ENCODE measurements around the gene VDR.

Gene VDR

DNA sequence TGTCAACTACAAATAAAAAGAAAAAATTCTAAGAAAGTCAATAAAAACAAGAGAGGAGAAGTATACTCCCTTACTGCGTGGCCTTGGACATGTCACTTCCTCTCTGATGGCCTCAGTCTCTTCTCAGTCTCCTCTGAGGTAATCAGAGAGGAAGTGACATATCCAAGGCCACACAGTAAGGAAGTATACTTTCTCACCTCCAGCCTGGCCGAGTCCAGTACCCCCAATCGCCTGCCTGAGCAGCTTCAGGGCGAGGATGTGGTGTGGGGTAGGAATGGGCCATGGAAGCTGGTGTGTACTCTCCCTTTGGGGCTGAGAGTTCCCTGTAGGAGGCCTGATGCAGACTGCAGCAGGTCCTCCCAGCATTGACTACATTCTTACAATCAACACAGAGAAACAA lies 15.8 kb downstream of the VDR start:
- no peak for DNase-seq

DNA sequence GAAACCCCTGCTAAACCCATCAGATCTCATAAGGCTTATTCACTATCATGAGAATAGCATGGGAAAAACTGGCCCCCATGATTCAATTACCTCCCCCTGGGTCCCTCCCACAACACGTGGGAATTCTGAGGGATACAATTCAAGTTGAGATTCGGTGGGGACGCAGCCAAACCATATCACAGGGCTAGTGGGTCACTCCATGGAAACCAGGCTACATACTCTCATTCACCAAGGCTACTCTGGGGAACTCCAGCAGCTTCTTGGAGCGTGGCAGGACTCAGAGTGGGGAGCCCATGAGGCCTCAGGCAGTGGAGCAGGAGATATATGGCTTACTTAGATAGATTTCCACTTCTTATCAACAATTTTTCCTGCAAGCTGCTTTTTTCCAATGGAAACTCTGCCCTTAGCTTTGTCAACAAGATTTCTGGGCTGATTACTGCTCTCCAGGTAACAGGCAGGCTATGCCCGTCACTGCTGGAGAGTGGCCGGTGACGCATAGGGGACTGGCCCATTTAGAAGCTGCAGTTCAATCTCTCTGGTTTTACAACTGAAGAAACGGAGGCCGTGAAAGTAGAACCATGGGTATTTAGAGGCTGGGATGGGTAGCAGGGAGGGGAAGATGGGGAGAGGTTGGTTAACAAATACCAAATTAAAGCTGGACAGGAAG lies 16.5 kb downstream of the VDR start:
- DNase-seq = no peak

- no peak for DNase-seq
These were observed 17.3 kb downstream of the VDR start for GRCh38 chr12:47887529-47887928.

DNA sequence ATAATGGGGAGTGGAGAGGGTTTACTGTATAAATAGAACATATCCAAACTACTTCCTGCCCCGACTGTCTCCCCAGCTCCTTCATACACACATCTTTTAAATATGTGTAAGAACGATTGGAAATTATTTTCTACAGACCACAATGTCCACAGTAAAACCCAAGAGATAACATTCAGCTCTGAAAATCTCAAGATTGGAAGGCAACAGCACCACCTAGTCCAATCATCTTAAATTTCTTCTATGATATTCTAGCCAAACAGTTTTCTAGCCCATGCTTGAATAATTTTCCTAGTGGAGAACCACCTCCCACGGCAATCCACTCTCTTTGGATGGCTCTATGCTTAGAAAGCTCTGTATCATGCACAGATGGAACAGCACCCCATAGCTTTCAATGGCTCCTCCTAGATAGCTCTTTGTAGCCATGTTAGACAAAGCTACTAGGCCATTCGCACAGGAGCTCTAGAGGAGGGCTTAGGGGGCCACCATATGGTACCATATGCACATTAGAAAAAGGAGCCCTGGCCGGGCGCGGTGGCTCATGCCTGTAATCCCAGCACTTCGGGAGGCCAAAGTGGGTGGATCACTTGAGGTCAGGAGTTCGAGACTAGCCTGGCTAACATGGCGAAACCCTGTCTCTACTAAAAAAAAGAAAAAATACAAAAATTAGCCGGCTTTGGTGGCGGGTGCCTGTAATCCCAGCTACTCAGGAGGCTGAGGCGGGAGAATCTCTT lies 18.1 kb downstream of the VDR start:
- DNase-seq = no peak

GRCh38 chr12:47885566-47885965 lies 19.2 kb downstream of the VDR start:
- no peak for DNase-seq

- DNase-seq = no peak
These were observed 19.7 kb downstream of the VDR start for GRCh38 chr12:47885012-47885501.

DNA sequence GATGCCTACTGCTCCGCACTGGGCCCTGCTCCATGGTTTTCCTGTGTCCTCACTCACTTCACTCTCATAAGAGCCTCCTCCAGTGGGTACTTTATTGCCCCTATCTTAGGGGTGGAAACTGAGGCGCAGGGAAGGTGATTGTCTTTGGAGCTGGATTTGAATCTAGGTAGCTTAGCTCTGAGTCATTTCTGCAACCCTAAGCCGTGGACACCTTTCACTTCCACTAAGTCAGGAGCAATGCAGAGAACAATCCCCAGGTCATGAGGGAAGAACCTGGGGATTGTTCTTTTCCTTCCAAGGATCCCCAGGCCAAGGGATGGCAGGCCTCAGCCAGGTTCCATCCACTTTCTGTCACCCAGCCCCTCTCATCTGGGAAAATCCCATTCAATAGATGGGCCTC lies 20.3 kb downstream of the VDR start:
- no peak for DNase-seq

GRCh38 chr12:47883663-47884195 lies 21.1 kb downstream of the VDR start:
- DNase-seq = no peak

DNA sequence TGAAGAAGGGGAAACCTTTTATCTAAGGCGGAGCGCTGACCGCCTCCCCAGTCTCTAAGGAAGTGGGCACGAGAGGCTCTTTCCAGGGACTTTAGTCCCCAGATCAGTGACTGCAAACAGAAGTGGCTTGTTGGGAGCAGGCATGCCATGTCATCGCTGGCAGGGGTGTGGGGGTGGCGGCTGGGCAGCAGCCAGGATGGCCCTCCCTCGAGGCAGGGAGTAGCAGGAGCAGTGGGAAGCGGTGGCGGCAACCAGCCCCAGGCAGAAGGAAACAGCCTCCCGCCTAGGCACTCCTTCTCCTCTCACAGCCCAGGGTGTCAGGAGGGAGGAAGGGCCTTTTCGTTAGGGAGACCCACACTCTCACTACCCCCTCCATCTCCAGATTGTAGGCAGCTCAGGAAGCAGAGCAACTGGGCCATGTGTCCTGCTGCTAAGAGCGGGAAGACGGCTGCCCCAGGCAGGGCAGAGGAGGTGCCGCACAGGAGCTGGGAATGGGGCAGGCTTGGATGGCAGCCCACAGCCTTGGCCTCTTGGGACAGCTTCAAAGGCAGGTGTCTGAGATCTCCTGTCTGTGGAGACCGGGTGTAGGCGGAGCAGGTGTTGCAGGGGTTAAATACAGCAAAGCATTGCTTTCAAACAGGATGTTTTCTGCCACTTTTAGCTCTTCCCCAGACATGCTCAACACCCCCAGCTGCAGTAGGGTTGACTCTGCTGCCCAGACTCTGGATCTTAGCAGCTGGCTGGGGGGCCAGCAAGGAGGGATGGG lies 21.8 kb downstream of the VDR start:
- DNase-seq = no peak

- no peak for DNase-seq
These were observed 22.9 kb downstream of the VDR start for GRCh38 chr12:47881826-47882427.

DNA sequence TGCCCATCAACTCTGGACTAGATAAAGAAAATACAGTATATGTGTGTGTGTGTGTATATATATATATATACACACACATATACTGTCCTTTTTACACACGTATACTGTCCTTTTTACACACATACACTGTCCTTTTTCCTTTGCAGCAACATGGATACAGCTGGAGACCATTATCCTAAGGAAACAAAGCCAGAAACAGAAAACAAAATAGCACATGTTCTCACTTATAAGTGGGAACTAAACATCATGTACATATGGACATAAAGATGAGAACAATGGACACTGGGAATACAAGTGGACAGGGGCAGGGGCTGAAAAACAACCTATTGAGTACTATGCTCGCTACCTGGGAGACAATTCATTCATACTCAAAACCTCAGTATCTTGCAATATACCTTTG lies 23.7 kb downstream of the VDR start:
- DNase-seq = no peak

- DNase-seq = no peak
These were observed 25.8 kb downstream of the VDR start for GRCh38 chr12:47878918-47879481.

DNA sequence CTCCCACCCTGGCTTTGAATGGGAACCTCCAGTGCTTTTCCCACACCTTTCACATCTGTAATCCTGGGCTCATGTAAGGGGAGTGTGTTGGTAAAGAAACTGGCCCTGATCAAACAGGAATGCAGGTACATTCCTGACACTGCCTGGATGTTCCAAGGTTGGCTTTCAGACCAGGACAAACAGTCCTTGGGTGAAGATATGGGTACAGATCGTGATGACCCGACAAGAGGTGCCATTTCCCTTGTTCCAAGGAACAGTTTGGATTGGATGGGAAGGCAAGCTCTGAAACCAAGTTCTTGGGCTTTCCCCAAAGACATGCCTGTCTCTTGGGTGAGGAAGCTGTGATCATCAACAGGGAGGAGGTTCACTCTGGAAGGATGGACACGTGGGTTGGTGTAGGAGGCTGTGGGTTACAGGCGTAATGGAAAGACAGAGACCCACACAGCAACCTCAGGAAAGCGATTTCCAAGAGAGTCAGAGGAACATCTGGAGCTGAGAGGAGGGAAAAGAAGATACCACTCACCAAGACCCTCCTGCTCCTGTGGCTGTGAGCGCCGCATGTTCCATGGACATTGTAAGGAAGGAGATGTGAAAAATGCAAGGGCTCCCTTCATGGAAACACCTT lies 26.4 kb downstream of the VDR start:
- no peak for DNase-seq

- DNase-seq = no peak
These were observed 27.7 kb downstream of the VDR start for GRCh38 chr12:47877081-47877480.

- DNase-seq = no peak
These were observed 28.3 kb downstream of the VDR start for GRCh38 chr12:47876440-47876960.

DNA sequence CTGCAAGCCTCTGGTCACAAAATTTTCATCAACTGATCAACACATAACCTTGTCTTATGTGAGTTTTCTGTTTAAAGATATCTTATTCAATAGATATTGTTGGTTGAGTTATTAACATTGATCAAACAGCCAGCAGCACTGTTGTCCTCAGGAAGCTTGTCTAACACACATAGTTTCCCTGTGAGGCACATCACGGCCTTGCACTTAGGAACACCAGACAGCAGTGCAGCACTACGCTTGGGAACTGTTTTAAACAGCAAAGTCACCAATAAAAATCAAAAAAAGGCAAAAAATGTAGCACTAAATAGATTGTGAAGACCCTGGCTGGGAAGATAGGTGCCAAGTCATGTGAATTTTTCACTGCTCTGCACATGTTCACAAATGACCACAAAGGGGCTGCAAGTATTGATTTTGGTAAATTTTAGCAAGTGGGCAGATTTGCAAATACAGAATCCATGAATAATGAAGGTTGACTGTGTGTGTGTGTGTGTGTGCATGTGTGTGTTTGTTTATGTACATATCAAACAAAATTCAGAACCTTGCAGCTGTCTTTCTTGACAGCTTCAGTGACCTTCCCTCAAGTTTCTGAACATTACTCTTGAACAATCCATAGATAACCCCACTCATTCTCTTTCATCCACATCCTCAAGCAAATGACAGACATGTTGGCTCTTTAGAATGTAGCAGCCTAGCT lies 28.9 kb downstream of the VDR start:
- no peak for DNase-seq

DNA sequence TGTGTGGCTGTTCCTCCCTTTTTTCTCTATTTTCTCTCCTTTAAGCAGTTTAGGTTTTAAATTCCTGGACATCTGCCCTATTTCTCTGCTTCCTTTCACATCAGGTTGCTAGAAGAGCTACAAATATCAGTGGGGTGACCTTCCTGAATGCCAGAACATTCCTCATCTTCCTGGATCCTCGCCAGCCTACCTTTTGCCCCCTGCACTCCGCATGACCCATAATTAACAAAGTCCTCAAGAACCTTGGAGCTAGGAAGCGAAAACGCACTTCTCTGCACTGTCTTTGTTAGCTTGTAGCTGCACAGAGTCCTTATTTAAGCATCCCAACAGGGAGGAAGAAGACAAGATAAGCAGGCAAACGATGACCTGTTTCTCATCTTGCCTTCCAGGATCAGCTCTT lies 30.5 kb downstream of the VDR start:
- DNase-seq = no peak

DNA sequence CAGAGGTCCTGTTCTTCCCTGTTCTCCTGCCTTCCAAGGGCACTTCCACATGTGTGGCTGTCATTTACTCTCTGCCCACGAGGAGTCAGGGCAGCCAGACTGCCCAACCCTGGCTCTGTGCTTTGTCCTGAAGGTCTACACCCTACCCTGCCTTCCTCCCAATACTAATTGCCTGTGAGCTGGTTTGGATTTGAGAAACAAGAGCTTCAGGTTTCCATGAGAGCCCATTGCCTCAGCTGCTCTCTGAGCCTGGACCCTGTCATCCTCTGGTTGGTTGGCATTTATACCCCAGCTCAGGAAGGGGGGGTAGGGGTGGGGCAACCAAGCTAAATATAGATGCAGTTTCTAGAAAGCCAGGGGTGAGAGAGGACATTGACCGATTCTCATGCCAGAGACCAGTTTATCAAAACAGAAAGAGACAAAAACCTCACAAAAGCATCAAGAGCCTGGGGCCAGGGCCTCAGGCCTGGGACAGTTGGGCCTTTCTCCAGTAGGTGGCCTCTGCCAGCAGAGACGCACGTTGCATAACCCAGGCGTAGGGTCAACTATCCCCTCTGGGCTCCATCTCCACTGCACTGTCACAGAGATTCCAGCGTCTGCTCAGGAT lies 34.5 kb downstream of the VDR start:
- DNase-seq = no peak

DNA sequence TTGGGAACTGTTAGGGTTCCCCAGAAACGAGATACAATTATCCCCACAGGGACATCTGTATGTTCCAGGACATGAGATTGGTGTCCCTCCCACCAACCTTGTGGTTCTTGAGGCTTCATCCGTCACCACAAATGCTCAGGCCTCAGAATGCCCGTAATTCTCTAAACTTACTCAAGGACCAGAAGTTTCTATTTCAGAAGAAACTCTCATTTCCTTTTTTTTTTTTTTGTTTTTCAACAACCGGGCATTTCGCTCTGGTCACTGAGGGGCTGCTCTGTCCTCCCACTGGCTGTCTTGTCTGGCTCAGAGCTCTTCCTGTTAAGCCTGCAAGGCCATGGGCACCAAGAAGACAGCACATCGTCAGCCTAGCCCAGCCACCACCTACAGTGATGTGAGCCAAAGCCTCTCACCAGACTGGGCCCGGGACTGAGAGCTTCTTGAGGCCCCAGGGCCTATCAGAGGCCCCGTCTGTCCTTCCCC lies 36.2 kb downstream of the VDR start:
- DNase-seq = no peak

DNA sequence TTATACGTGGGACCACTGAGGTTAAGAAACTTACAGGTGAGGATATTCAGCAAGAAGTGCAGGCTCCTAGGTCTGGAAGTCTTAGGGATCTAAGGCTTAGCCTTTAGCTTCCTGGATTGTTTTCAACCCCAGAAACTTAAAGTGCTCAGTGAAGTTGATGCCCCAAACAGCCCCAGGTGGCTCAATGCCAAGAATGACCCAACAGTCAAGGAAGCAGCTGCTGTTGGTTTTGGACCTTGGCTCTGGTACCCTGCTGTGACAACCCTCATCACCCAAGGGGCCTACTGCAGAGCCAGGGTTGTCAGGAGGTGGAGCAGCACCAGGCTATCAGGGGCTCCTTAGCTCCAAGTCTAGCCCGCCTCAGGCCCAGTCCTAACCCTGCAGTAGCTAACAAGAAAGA lies 36.8 kb downstream of the VDR start:
- no peak for DNase-seq

GRCh38 chr12:47867495-47867941 lies 37.3 kb downstream of the VDR start:
- DNase-seq = no peak

Measured in NCI-H1417 treated with DMSO at 0.1 percent for 48 hours (cell line).